WI38 (cell line): ENCODE data around the gene LIMS2.

Source experiments
- H3K4me3 ChIP-seq: 2 replicates; pipeline ENCODE4 v1.5.1; 2011; ENCODE audit warnings: low read depth, mild to moderate bottlenecking, control low read depth, low read length
- TF ChIP-seq, protein P1 (sequence below): IDR thresholded peaks from 2 replicates; pipeline ENCODE4 v1.5.1; 2012; ENCODE audit warnings: low read depth, mild to moderate bottlenecking, control low read depth, low read length

LIMS2 gene

DNA sequence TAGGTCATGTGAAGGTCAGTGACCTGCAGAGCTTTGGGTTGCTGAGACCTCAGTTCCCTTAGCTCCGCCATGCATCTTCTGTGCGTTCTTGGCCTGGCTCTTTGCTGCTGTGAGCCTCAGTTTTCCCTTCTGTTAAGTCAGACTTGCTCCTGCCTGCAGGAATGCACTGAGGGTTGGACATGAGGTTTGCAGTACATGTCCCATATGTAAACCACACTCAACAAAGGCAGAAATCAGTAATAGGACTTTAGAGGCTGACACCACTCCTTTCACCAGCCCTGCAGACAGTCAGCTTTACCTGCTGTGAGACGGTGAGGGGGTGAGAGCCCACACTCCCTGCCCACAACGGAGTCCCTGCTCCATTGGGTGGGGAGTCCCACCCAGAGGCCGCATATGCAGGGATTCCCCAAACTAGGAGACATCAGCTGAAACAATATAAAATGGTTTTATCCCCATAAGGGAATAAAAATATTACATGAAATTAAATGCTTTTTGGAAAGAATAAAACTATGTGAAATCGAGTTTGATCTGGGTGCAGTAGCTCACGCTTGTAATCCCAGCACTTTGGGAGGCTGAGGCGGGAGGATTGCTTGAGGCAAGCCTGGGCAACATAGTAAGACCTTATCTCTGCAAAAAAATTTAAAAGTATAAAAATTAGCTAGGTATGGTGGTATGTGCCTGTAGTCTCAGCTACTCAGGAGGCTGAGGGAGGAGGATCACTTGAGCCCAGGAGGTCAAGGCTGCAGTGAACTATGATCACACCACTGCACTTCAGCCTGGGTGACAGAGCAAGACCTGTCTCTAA, 84.7 kb downstream of the LIMS2 start:
- TF ChIP-seq, protein P1, sequence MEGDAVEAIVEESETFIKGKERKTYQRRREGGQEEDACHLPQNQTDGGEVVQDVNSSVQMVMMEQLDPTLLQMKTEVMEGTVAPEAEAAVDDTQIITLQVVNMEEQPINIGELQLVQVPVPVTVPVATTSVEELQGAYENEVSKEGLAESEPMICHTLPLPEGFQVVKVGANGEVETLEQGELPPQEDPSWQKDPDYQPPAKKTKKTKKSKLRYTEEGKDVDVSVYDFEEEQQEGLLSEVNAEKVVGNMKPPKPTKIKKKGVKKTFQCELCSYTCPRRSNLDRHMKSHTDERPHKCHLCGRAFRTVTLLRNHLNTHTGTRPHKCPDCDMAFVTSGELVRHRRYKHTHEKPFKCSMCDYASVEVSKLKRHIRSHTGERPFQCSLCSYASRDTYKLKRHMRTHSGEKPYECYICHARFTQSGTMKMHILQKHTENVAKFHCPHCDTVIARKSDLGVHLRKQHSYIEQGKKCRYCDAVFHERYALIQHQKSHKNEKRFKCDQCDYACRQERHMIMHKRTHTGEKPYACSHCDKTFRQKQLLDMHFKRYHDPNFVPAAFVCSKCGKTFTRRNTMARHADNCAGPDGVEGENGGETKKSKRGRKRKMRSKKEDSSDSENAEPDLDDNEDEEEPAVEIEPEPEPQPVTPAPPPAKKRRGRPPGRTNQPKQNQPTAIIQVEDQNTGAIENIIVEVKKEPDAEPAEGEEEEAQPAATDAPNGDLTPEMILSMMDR: no peak

GRCh38 chr2:127589841-127590240, 85.5 kb downstream of the LIMS2 start:
- TF ChIP-seq, protein P1: no peak

More for the DNA sequence above, 84.7 kb downstream of the LIMS2 start:
- no peak overlapping the region for H3K4me3 ChIP-seq

DNA sequence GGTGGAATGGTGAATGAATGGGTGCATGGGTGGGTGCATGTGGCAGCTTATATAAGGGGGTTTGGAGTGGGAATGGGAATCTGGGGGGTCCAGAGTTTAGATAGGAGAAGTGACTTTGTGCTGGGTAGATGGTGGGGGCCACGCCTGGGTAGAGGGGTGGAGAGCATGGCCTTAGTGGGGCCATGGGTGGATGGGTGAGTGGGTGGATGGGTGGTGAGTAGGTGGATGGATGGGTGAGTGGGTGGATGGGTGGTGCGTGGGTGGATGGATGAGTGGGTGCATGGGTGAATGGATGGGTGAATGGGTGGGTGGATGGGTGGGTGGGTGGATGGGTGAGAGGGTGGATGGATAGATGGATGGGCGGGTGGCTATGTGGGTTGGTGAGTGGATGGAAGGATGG, 86.0 kb downstream of the LIMS2 start:
- TF ChIP-seq, protein P1: no peak
- no peak overlapping the region for H3K4me3 ChIP-seq

More at GRCh38 chr2:127589841-127590240, 85.5 kb downstream of the LIMS2 start:
- no peak overlapping the region for H3K4me3 ChIP-seq
